ENCODE results near the gene RCBTB1.

RCBTB1 gene

GRCh38 chr13:49561062-49561410 is 24.3 kb downstream of the RCBTB1 start:
- no peak for DNase-seq (ENCODE audit: low read depth in 4 of 4, low spot score in 1 of 4)

GRCh38 chr13:49560270-49561061 is 24.9 kb downstream of the RCBTB1 start:
- DNase-seq (ENCODE audit: low read depth in 4 of 4, low spot score in 1 of 4), result no peak

- DNase-seq (ENCODE audit: low read depth in 4 of 4, low spot score in 1 of 4), result no peak
Measured at GRCh38 chr13:49559006-49559405, 26.4 kb downstream of the RCBTB1 start.

- DNase-seq (ENCODE audit: low read depth in 4 of 4, low spot score in 1 of 4), result no peak
Measured at GRCh38 chr13:49554387-49554786, 31.0 kb downstream of the RCBTB1 start.

- DNase-seq (ENCODE audit: low read depth in 4 of 4, low spot score in 1 of 4), result no peak
Measured at GRCh38 chr13:49553888-49554287, 31.5 kb downstream of the RCBTB1 start.

GRCh38 chr13:49550942-49551644 is 34.3 kb downstream of the RCBTB1 start:
- DNase-seq (ENCODE audit: low read depth in 4 of 4, low spot score in 1 of 4), result no peak

GRCh38 chr13:49549289-49549688 is 36.1 kb downstream of the RCBTB1 start:
- DNase-seq (ENCODE audit: low read depth in 4 of 4, low spot score in 1 of 4), result no peak

GRCh38 chr13:49546561-49546960 is 38.8 kb downstream of the RCBTB1 start:
- no peak for DNase-seq (ENCODE audit: low read depth in 4 of 4, low spot score in 1 of 4)

GRCh38 chr13:49545661-49546060 is 39.7 kb downstream of the RCBTB1 start:
- no peak for DNase-seq (ENCODE audit: low read depth in 4 of 4, low spot score in 1 of 4)

GRCh38 chr13:49543656-49544055 is 41.7 kb downstream of the RCBTB1 start:
- no peak for DNase-seq (ENCODE audit: low read depth in 4 of 4, low spot score in 1 of 4)

GRCh38 chr13:49540552-49540951 is 44.8 kb downstream of the RCBTB1 start:
- DNase-seq (ENCODE audit: low read depth in 4 of 4, low spot score in 1 of 4), result no peak

- DNase-seq (ENCODE audit: low read depth in 4 of 4, low spot score in 1 of 4), result no peak
Measured at GRCh38 chr13:49539746-49540145, 45.6 kb downstream of the RCBTB1 start.

GRCh38 chr13:49539313-49539712 is 46.0 kb downstream of the RCBTB1 start:
- no peak for DNase-seq (ENCODE audit: low read depth in 4 of 4, low spot score in 1 of 4)

GRCh38 chr13:49538404-49538803 is 47.0 kb downstream of the RCBTB1 start:
- DNase-seq (ENCODE audit: low read depth in 4 of 4, low spot score in 1 of 4), result no peak

GRCh38 chr13:49536144-49536873 is 49.0 kb downstream of the RCBTB1 start:
- DNase-seq (ENCODE audit: low read depth in 4 of 4, low spot score in 1 of 4), result no peak

GRCh38 chr13:49533591-49534269 is 51.6 kb downstream of the RCBTB1 start:
- DNase-seq (ENCODE audit: low read depth in 4 of 4, low spot score in 1 of 4), result no peak

- DNase-seq (ENCODE audit: low read depth in 4 of 4, low spot score in 1 of 4), result no peak
Measured at GRCh38 chr13:49533011-49533410, 52.3 kb downstream of the RCBTB1 start.

GRCh38 chr13:49532593-49532992 is 52.8 kb downstream of the RCBTB1 start:
- DNase-seq (ENCODE audit: low read depth in 4 of 4, low spot score in 1 of 4), result no peak

GRCh38 chr13:49530457-49530856 is 54.9 kb downstream of the RCBTB1 start:
- no peak for DNase-seq (ENCODE audit: low read depth in 4 of 4, low spot score in 1 of 4)

GRCh38 chr13:49528161-49528560 is 57.2 kb downstream of the RCBTB1 start:
- DNase-seq (ENCODE audit: low read depth in 4 of 4, low spot score in 1 of 4), result no peak

- DNase-seq (ENCODE audit: low read depth in 4 of 4, low spot score in 1 of 4), result no peak
Measured at GRCh38 chr13:49527123-49527522, 58.2 kb downstream of the RCBTB1 start.
